ENCODE measurements around the gene COL15A1.

Gene COL15A1

GRCh38 chr9:98925956-98926355, 17.8 kb upstream of the COL15A1 start:
- H3K4me2 ChIP-seq (ENCODE audit: low read length), result no peak overlapping the region
- TF ChIP-seq CTCF (IDR thresholded peaks at IDR 0.05; ENCODE audit: low read depth, low read length) (no peak), EZH2phosphoT487 (IDR thresholded peaks at IDR 0.05; ENCODE audit: low read depth) (no peak)
- no peaks in the 10 kb centered on the region for H3K79me2 ChIP-seq (ENCODE audit: low read length)
- H3K27ac ChIP-seq (ENCODE audit: low read length), result no peak overlapping the region
- H3K9me3 ChIP-seq (ENCODE audit: insufficient read depth, low read length), result no peaks in the 10 kb centered on the region
- H3K36me3 ChIP-seq (replicated peaks; ENCODE audit: low read depth, low read length), result no peaks in the 10 kb centered on the region
- H3K27me3 ChIP-seq (ENCODE audit: low read depth, low read length), result peaks cover 28% of the 10 kb centered on the region
- no peaks in the 10 kb centered on the region for H4K20me1 ChIP-seq (ENCODE audit: insufficient read depth, low read length)
- H2AFZ ChIP-seq (ENCODE audit: low read depth, low read length), result no peak overlapping the region
- peaks cover 8% of the 10 kb centered on the region for H3K4me1 ChIP-seq (ENCODE audit: low read length)
- H3K4me3 ChIP-seq (ENCODE audit: low read length), result no peak overlapping the region
- H3K9ac ChIP-seq (ENCODE audit: low read length), result no peak overlapping the region

- no peak overlapping the region for H3K4me3 ChIP-seq (ENCODE audit: low read length)
- no peaks in the 10 kb centered on the region for H4K20me1 ChIP-seq (ENCODE audit: insufficient read depth, low read length)
- no peak overlapping the region for H2AFZ ChIP-seq (ENCODE audit: low read depth, low read length)
- H3K79me2 ChIP-seq (ENCODE audit: low read length), result no peaks in the 10 kb centered on the region
- no peak for TF ChIP-seq CTCF (IDR thresholded peaks at IDR 0.05; ENCODE audit: low read depth, low read length)
- TF ChIP-seq EZH2phosphoT487 (IDR thresholded peaks at IDR 0.05; ENCODE audit: low read depth), result no peak
- H3K36me3 ChIP-seq (replicated peaks; ENCODE audit: low read depth, low read length), result no peaks in the 10 kb centered on the region
- no peak overlapping the region for H3K27ac ChIP-seq (ENCODE audit: low read length)
- H3K4me2 ChIP-seq (ENCODE audit: low read length), result no peak overlapping the region
- H3K4me1 ChIP-seq (ENCODE audit: low read length), result peaks cover 5% of the 10 kb centered on the region
- peaks cover 34% of the 10 kb centered on the region for H3K27me3 ChIP-seq (ENCODE audit: low read depth, low read length)
- no peaks in the 10 kb centered on the region for H3K9me3 ChIP-seq (ENCODE audit: insufficient read depth, low read length)
- H3K9ac ChIP-seq (ENCODE audit: low read length), result no peak overlapping the region
Measured at GRCh38 chr9:98927724-98928123, 16.0 kb upstream of the COL15A1 start.

- no peaks in the 10 kb centered on the region for H3K79me2 ChIP-seq (ENCODE audit: low read length)
- H3K9me3 ChIP-seq (ENCODE audit: insufficient read depth, low read length), result no peaks in the 10 kb centered on the region
- no peaks in the 10 kb centered on the region for H3K4me1 ChIP-seq (ENCODE audit: low read length)
- H3K27ac ChIP-seq (ENCODE audit: low read length), result no peak overlapping the region
- H3K36me3 ChIP-seq (replicated peaks; ENCODE audit: low read depth, low read length), result no peaks in the 10 kb centered on the region
- peaks cover 23% of the 10 kb centered on the region for H3K27me3 ChIP-seq (ENCODE audit: low read depth, low read length)
- H3K9ac ChIP-seq (ENCODE audit: low read length), result no peak overlapping the region
- H2AFZ ChIP-seq (ENCODE audit: low read depth, low read length), result no peak overlapping the region
- H4K20me1 ChIP-seq (ENCODE audit: insufficient read depth, low read length), result no peaks in the 10 kb centered on the region
- no peak overlapping the region for H3K4me2 ChIP-seq (ENCODE audit: low read length)
- TF ChIP-seq EZH2phosphoT487 (IDR thresholded peaks at IDR 0.05; ENCODE audit: low read depth), result no peak
- no peak overlapping the region for H3K4me3 ChIP-seq (ENCODE audit: low read length)
Measured at GRCh38 chr9:98929071-98929470, 14.6 kb upstream of the COL15A1 start.

- no peaks in the 10 kb centered on the region for H3K9me3 ChIP-seq (ENCODE audit: insufficient read depth, low read length)
- no peak overlapping the region for H3K4me3 ChIP-seq (ENCODE audit: low read length)
- H2AFZ ChIP-seq (ENCODE audit: low read depth, low read length), result no peak overlapping the region
- H3K27me3 ChIP-seq (ENCODE audit: low read depth, low read length), result peaks cover 23% of the 10 kb centered on the region
- TF ChIP-seq CTCF (IDR thresholded peaks at IDR 0.05; ENCODE audit: low read depth, low read length) (no peak), EZH2phosphoT487 (IDR thresholded peaks at IDR 0.05; ENCODE audit: low read depth) (no peak)
- H3K79me2 ChIP-seq (ENCODE audit: low read length), result no peaks in the 10 kb centered on the region
- no peak overlapping the region for H3K4me2 ChIP-seq (ENCODE audit: low read length)
- H3K4me1 ChIP-seq (ENCODE audit: low read length), result no peaks in the 10 kb centered on the region
- H4K20me1 ChIP-seq (ENCODE audit: insufficient read depth, low read length), result no peaks in the 10 kb centered on the region
- H3K36me3 ChIP-seq (replicated peaks; ENCODE audit: low read depth, low read length), result no peaks in the 10 kb centered on the region
- H3K9ac ChIP-seq (ENCODE audit: low read length), result no peak overlapping the region
- H3K27ac ChIP-seq (ENCODE audit: low read length), result no peak overlapping the region
Measured at GRCh38 chr9:98929895-98930341, 13.8 kb upstream of the COL15A1 start.

GRCh38 chr9:98930792-98931191, 12.9 kb upstream of the COL15A1 start:
- Histone ChIP-seq H3K4me1 (ENCODE audit: low read length) (no peaks in the 10 kb centered on the region), H3K4me3 (ENCODE audit: low read length) (no peak overlapping the region), H3K9ac (ENCODE audit: low read length) (no peak overlapping the region), H3K27me3 (ENCODE audit: low read depth, low read length) (peaks cover 28% of the 10 kb centered on the region), H4K20me1 (ENCODE audit: insufficient read depth, low read length) (no peaks in the 10 kb centered on the region), H3K36me3 (replicated peaks; ENCODE audit: low read depth, low read length) (no peaks in the 10 kb centered on the region), H3K79me2 (ENCODE audit: low read length) (no peaks in the 10 kb centered on the region), H3K9me3 (ENCODE audit: insufficient read depth, low read length) (no peaks in the 10 kb centered on the region), H3K4me2 (ENCODE audit: low read length) (no peak overlapping the region), H2AFZ (ENCODE audit: low read depth, low read length) (no peak overlapping the region), H3K27ac (ENCODE audit: low read length) (no peak overlapping the region)
- TF ChIP-seq CTCF (IDR thresholded peaks at IDR 0.05; ENCODE audit: low read depth, low read length) (no peak), EZH2phosphoT487 (IDR thresholded peaks at IDR 0.05; ENCODE audit: low read depth) (no peak)
